ENCODE data around the gene KAT7. TPM values are rescaled to one million over a fixed set of nuclear protein-coding genes. Genes with fewer than 3 reads are reported as not detected.
A peak's percentile ranks its signal among the peaks of the same experiment; 100 is the strongest.
"Not testable (repeated sequence)": the region's sequence is repeated elsewhere in the genome, so short reads cannot be mapped to it uniquely, and the experiment has no call there.

KAT7 gene
- total and polyA plus RNA-seq, 11 donors: 10.1 to 80.9 (median 52.7) TPM

DNA sequence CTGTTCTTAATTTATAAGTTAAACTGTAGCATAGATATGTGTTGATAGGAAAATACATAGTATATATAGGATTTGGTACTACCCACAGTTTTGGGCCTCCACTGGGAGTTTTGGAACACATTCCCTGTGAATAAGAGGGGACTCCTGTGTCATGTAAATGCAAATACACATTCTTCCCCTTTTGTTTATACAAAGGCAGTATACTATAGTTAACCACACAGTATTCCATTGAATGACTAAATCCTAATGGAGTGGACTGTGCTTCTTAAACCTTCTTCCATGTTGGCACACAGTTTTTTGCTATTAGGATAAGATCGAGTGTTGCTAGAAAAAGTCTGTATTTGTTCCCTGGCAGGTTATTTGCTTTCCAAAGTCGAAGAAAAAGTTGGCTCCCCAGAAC, 37.2 kb downstream of the KAT7 start:
- Histone ChIP-seq H3K27me3 (no peaks in the 10 kb centered on the region), H3K36me3 (peaks cover 0 to 99% (median 92%) of the 10 kb centered on the region in 9 donors), H3K4me1 (peaks cover 0 to 52% (median 13%) of the 10 kb centered on the region in 12 donors), H3K27ac (no peak overlapping the region), H3K9me3 (no peaks in the 10 kb centered on the region), H3K4me3 (no peak overlapping the region)
- no peak for TF ChIP-seq POLR2A (IDR thresholded peaks at IDR 0.05)
- TF ChIP-seq, protein P1, sequence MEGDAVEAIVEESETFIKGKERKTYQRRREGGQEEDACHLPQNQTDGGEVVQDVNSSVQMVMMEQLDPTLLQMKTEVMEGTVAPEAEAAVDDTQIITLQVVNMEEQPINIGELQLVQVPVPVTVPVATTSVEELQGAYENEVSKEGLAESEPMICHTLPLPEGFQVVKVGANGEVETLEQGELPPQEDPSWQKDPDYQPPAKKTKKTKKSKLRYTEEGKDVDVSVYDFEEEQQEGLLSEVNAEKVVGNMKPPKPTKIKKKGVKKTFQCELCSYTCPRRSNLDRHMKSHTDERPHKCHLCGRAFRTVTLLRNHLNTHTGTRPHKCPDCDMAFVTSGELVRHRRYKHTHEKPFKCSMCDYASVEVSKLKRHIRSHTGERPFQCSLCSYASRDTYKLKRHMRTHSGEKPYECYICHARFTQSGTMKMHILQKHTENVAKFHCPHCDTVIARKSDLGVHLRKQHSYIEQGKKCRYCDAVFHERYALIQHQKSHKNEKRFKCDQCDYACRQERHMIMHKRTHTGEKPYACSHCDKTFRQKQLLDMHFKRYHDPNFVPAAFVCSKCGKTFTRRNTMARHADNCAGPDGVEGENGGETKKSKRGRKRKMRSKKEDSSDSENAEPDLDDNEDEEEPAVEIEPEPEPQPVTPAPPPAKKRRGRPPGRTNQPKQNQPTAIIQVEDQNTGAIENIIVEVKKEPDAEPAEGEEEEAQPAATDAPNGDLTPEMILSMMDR (IDR thresholded peaks at IDR 0.05): no peak
- 44 to 93% (median 58%) methylated on average over 2 of the region's 2 CpGs for WGBS, 4 donors
- intact Hi-C loops (cut with DNase I): loop anchor here in 1 of 10 donors (5.0 kb wide), 1 partner anchor 38 kb away; the partner anchor contains the start of gene KAT7
- ATAC-seq: no peak
- no peak for DNase-seq

DNA sequence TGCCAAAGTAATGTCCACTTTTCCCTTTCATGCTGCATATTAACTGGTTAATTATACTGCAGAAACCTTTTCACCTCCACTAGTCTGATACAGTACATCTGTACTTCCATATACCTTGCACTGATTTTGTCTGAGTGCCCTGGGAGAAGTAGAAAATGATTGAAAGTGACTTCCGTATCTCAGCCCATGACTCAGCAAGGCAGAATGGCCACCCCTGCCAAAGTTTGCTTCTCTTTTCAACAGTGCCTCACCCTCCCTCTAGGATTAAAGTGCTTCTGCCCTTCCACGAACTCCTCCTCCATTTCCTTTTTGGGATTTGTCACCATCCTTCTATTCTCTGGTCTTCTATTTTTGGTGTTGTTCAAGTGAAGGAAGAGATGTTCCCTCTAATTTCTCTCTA, 39.8 kb downstream of the KAT7 start:
- H3K36me3 ChIP-seq: peaks cover 0 to 96% (median 82%) of the 10 kb centered on the region in 9 donors
- DNase-seq (peak; percentile 57 to 69 (median 63)), ATAC-seq (peak; percentile 72 to 90 (median 88))
- WGBS, 4 donors: 16 to 33% (median 29%) methylated on average over 2 of the region's 2 CpGs
- peak overlapping the region in 11 of 12 donors; percentile 29 to 68 (median 47) for H3K27ac ChIP-seq
- H3K4me3 ChIP-seq, H3K9me3 ChIP-seq, H3K27me3 ChIP-seq: not testable (repeated sequence)
- peaks cover 0 to 48% (median 19%) of the 10 kb centered on the region in 12 donors for H3K4me1 ChIP-seq
- intact Hi-C loops (cut with DNase I): loop anchor here in 1 of 10 donors (5.0 kb wide), 1 partner anchor 41 kb away; the partner anchor contains the start of gene KAT7

DNA sequence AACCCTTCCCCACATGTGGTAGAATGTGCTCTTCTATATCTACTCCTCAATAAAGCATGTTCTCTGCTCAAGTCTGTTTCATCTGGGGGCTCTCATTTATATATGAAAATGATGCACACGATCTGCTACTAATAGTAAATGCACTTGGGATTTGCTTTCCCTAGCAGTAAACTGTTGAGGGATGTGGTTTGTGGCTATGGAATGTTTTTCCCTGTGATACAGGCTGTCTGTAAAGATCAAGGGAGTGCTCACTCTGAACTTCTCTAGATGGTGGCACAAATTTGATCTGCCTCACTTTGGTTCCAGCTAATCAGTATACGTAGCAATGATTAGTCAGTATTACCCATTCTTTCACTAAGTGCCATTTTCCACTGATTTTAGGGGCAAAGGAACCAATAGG, 40.5 kb downstream of the KAT7 start:
- Histone ChIP-seq H3K4me1 (peaks cover 0 to 53% (median 18%) of the 10 kb centered on the region in 12 donors), H3K27ac (peak overlapping the region in 9 of 12 donors; percentile 29 to 68 (median 47)), H3K27me3 (no peaks in the 10 kb centered on the region), H3K36me3 (peaks cover 0 to 96% (median 80%) of the 10 kb centered on the region in 9 donors), H3K4me3 (no peak overlapping the region), H3K9me3 (no peaks in the 10 kb centered on the region)
- intact Hi-C loops (cut with DNase I): loop anchor here in 1 of 10 donors (5.0 kb wide), 1 partner anchor 42 kb away; the partner anchor contains the start of gene KAT7
- WGBS, 4 donors: 83 to 88% (median 84%) methylated on average over 2 of the region's 2 CpGs
- TF ChIP-seq, protein P1 (IDR thresholded peaks at IDR 0.05): no peak
- TF ChIP-seq POLR2A (IDR thresholded peaks at IDR 0.05): no peak
- DNase-seq (no peak), ATAC-seq (no peak)

DNA sequence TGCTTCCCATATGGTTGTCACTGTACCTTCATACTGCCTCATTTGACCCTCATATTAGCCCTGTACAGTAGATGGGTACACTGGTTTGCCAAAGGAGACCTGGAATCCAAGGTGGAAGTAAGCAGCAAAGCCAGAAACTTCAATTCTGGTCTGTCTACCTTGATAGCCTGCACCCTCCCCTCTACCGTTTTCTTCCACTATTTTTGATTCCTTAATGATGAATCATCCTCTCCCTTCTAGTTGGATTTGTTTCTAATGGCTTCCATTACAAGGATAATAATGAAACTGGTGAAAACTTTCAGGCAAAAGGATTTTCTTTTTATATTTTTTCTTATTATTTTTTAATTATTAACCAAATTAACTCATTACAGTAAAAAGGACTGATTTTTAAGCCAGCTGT, 42.1 kb downstream of the KAT7 start:
- Histone ChIP-seq H3K27ac (peak overlapping the region in 1 of 12 donors; percentile 13), H3K9me3 (no peaks in the 10 kb centered on the region), H3K4me3 (no peak overlapping the region), H3K36me3 (peaks cover 0 to 91% (median 76%) of the 10 kb centered on the region in 9 donors), H3K27me3 (no peaks in the 10 kb centered on the region), H3K4me1 (peaks cover 0 to 68% (median 26%) of the 10 kb centered on the region in 12 donors)
- intact Hi-C loops (cut with DNase I): no loop called here
- TF ChIP-seq, protein P1 (IDR thresholded peaks at IDR 0.05): no peak
- no peak for TF ChIP-seq POLR2A (IDR thresholded peaks at IDR 0.05)
- DNase-seq (no peak), ATAC-seq (no peak)
- WGBS, 4 donors: 50 to 61% (median 57%) methylated on average over 1 of the region's 1 CpG

All from heart left ventricle (tissue), 16 donors.